Brain microvascular endothelial cell (primary cell): Measurements from ENCODE around the gene LMBR1.
"Not testable (repeated sequence)": the region's sequence is repeated elsewhere in the genome, so short reads cannot be mapped to it uniquely, and the experiment has no call there.

Source experiments
- DNase-seq: peaks from one replicate; pipeline ENCODE4 v3.0.0-alpha.2; 2020
- H3K27ac ChIP-seq: fragments of 250-450 bp; sonication (Bioruptor Pico); 2 replicates; pipeline ENCODE4 v1.5.1; 2020; ENCODE audit warnings: mild to moderate bottlenecking, moderate library complexity
- H3K27me3 ChIP-seq: fragments of 250-450 bp; sonication (Bioruptor Pico); replicated peaks from 2 replicates; pipeline ENCODE4 v1.5.1; 2020; ENCODE audit warnings: mild to moderate bottlenecking
- H3K36me3 ChIP-seq: fragments of 250-450 bp; sonication (Bioruptor Pico); replicated peaks from 2 replicates; pipeline ENCODE4 v1.5.1; 2020; ENCODE audit warnings: mild to moderate bottlenecking
- H3K4me3 ChIP-seq: 2 replicates; pipeline ENCODE4 v1.5.1; 2011; ENCODE audit warnings: low read depth, mild to moderate bottlenecking, control low read depth, low read length, moderate library complexity
- CTCF ChIP-seq: IDR thresholded peaks from 2 replicates; pipeline ENCODE4 v1.5.1; 2011; ENCODE audit warnings: low read depth, mild to moderate bottlenecking, moderate library complexity, low read length, control low read depth, inconsistent platforms; ENCODE audit errors: missing control alignments
- in situ Hi-C: cut with HindIII; loops from 2 replicates; pipeline ENCODE4 v1.10.0; 2017; ENCODE audit warnings: low sequenced_read_pairs, low pct_ligation_motif_present

Gene LMBR1

GRCh38 chr7:156892821-156893706, at the start of gene LMBR1:
Gene LMBR1 (minus strand): TSS chr7:156893183. CDS start chr7:156892993, 190 bp downstream.
- in situ Hi-C loops: no loop called here
- TF ChIP-seq CTCF: peak; percentile 79
- H3K27ac ChIP-seq: peak within 1 kb of the TSS; percentile 68
- H3K27me3 ChIP-seq: no peaks in the 10 kb centered on the region
- DNase-seq: peak; percentile 88
- H3K4me3 ChIP-seq: peak within 1 kb of the TSS; percentile 84
- no peaks in the 10 kb centered on the region for H3K36me3 ChIP-seq

GRCh38 chr7:156942708-156943090, 49.7 kb upstream of the LMBR1 start:
- no peak overlapping the region for H3K4me3 ChIP-seq
- no peak for TF ChIP-seq CTCF
- in situ Hi-C loops: no loop called here
- H3K36me3 ChIP-seq: no peaks in the 10 kb centered on the region
- no peak overlapping the region for H3K27ac ChIP-seq
- H3K27me3 ChIP-seq: peaks cover 17% of the 10 kb centered on the region
- DNase-seq: no peak

GRCh38 chr7:156941393-156942182, 48.6 kb upstream of the LMBR1 start:
- no peak overlapping the region for H3K27ac ChIP-seq
- no peak for DNase-seq
- in situ Hi-C loops: no loop called here

GRCh38 chr7:156940421-156941122, 47.6 kb upstream of the LMBR1 start:
- Histone ChIP-seq H3K4me3 (no peak overlapping the region), H3K27ac (no peak overlapping the region), H3K36me3 (no peaks in the 10 kb centered on the region), H3K27me3 (peaks cover 17% of the 10 kb centered on the region)
- in situ Hi-C loops: no loop called here
- no peak for TF ChIP-seq CTCF
- DNase-seq: no peak

More at GRCh38 chr7:156941393-156942182, 48.6 kb upstream of the LMBR1 start:
- TF ChIP-seq CTCF: no peak
- Histone ChIP-seq H3K36me3 (no peaks in the 10 kb centered on the region), H3K27me3 (peaks cover 17% of the 10 kb centered on the region), H3K4me3 (no peak overlapping the region)

- H3K27ac ChIP-seq, H3K4me3 ChIP-seq, H3K36me3 ChIP-seq, H3K27me3 ChIP-seq, in situ Hi-C loops, DNase-seq: not testable (repeated sequence)
These were observed 43.8 kb upstream of the LMBR1 start for GRCh38 chr7:156936766-156937165.

GRCh38 chr7:156935250-156935649, 42.3 kb upstream of the LMBR1 start:
- no peak for TF ChIP-seq CTCF
- in situ Hi-C loops: no loop called here
- Histone ChIP-seq H3K27ac (no peak overlapping the region), H3K4me3 (no peak overlapping the region), H3K36me3 (no peaks in the 10 kb centered on the region), H3K27me3 (no peaks in the 10 kb centered on the region)
- no peak for DNase-seq
